22Rv1 (cell line): Measurements from ENCODE around the gene RILP.

Source experiments
- ZFX ChIP-seq: fragments of 450-650 bp; IDR thresholded peaks from 2 replicates; pipeline ENCODE4 v1.6.1; 2017; ENCODE audit warnings: antibody characterized with exemption, borderline replicate concordance
- TF ChIP-seq, protein P1 (sequence below): fragments of 450-650 bp; IDR thresholded peaks from 2 replicates; pipeline ENCODE4 v1.5.1; 2017; ENCODE audit warnings: mild to moderate bottlenecking

DNA sequence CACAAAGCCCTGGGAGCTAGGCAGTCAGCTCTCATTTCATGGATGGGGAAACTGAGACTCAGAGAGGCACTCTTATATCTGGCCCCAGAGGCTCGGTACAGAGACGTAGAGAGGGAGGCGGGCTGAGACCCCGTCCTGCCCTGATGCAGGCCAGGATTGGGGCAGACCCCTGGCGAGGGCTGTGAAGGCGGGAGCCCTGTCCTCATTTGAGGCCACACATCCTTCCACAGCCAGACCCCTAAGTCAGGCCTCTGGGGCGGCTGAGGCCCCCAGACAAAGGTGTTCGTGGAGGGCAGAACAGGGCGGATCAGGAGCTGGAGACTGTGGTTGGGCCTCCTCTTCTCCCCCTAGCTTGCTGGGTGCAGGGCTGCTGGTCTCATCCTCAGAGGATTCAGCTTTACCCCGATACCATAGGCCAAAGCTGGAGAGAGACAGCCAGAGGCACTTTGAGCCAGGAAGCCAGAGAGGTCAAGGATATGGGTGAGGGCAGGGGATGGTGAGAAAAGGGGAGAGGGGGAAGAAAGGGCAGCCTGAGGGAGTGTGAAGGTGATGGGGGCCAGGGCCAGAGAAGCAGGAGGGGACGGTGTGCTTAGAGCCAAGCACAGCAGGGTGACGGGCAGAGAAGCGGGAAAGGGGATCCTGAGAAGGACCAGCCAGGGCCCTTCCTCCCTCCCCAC lies 3.3 kb downstream of the RILP start:
- TF ChIP-seq, protein P1, sequence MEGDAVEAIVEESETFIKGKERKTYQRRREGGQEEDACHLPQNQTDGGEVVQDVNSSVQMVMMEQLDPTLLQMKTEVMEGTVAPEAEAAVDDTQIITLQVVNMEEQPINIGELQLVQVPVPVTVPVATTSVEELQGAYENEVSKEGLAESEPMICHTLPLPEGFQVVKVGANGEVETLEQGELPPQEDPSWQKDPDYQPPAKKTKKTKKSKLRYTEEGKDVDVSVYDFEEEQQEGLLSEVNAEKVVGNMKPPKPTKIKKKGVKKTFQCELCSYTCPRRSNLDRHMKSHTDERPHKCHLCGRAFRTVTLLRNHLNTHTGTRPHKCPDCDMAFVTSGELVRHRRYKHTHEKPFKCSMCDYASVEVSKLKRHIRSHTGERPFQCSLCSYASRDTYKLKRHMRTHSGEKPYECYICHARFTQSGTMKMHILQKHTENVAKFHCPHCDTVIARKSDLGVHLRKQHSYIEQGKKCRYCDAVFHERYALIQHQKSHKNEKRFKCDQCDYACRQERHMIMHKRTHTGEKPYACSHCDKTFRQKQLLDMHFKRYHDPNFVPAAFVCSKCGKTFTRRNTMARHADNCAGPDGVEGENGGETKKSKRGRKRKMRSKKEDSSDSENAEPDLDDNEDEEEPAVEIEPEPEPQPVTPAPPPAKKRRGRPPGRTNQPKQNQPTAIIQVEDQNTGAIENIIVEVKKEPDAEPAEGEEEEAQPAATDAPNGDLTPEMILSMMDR: no peak
- no peak for TF ChIP-seq ZFX
